ENCODE results near the gene MPV17. TPM values are rescaled to one million over a fixed set of nuclear protein-coding genes. Genes with fewer than 3 reads are reported as not detected.

Gene MPV17
- total and polyA plus RNA-seq, 9 of the 15 experiments (the other 6 are each of a cell fraction or from before 2014, with no cell fraction given), result 54.7 to 140 (median 70.2) TPM

DNA sequence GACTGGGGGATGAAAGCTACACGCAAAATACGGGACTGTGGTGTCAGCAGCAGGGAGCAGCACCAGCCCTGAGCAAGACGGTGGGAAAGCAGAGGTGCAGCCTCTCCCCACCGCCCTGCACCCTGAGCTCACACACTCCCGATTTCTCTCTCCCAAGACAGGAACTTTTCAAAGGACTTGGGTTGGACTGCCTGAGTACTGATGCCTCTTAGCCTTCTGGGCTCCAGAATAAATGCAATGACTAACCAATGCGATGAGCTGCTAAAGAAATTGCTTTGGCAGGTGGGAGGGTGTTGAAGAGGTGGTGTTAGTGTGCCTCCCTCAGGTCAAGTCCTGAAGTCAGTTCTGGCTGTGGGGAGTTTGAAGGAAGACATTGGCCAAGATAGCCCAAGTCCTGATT, 31.0 kb downstream of the MPV17 start (continued):
- TF ChIP-seq, protein P1, sequence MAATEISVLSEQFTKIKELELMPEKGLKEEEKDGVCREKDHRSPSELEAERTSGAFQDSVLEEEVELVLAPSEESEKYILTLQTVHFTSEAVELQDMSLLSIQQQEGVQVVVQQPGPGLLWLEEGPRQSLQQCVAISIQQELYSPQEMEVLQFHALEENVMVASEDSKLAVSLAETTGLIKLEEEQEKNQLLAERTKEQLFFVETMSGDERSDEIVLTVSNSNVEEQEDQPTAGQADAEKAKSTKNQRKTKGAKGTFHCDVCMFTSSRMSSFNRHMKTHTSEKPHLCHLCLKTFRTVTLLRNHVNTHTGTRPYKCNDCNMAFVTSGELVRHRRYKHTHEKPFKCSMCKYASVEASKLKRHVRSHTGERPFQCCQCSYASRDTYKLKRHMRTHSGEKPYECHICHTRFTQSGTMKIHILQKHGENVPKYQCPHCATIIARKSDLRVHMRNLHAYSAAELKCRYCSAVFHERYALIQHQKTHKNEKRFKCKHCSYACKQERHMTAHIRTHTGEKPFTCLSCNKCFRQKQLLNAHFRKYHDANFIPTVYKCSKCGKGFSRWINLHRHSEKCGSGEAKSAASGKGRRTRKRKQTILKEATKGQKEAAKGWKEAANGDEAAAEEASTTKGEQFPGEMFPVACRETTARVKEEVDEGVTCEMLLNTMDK (IDR thresholded peaks at IDR 0.05; ENCODE audit: borderline replicate concordance, insufficient read depth, low read depth, low read length, poor library complexity, severe bottlenecking), result no peak
- 0 out of 2 replicates have a peak, but pooled peaks have one; percentile 27 for TF ChIP-seq CBFB (CRISPR knock-in tag; IDR thresholded peaks at IDR 0.05)
- no peak for TF ChIP-seq ZNF699 (CRISPR knock-in tag; IDR thresholded peaks at IDR 0.05; ENCODE audit: insufficient replicate concordance)
- TF ChIP-seq, protein P2, sequence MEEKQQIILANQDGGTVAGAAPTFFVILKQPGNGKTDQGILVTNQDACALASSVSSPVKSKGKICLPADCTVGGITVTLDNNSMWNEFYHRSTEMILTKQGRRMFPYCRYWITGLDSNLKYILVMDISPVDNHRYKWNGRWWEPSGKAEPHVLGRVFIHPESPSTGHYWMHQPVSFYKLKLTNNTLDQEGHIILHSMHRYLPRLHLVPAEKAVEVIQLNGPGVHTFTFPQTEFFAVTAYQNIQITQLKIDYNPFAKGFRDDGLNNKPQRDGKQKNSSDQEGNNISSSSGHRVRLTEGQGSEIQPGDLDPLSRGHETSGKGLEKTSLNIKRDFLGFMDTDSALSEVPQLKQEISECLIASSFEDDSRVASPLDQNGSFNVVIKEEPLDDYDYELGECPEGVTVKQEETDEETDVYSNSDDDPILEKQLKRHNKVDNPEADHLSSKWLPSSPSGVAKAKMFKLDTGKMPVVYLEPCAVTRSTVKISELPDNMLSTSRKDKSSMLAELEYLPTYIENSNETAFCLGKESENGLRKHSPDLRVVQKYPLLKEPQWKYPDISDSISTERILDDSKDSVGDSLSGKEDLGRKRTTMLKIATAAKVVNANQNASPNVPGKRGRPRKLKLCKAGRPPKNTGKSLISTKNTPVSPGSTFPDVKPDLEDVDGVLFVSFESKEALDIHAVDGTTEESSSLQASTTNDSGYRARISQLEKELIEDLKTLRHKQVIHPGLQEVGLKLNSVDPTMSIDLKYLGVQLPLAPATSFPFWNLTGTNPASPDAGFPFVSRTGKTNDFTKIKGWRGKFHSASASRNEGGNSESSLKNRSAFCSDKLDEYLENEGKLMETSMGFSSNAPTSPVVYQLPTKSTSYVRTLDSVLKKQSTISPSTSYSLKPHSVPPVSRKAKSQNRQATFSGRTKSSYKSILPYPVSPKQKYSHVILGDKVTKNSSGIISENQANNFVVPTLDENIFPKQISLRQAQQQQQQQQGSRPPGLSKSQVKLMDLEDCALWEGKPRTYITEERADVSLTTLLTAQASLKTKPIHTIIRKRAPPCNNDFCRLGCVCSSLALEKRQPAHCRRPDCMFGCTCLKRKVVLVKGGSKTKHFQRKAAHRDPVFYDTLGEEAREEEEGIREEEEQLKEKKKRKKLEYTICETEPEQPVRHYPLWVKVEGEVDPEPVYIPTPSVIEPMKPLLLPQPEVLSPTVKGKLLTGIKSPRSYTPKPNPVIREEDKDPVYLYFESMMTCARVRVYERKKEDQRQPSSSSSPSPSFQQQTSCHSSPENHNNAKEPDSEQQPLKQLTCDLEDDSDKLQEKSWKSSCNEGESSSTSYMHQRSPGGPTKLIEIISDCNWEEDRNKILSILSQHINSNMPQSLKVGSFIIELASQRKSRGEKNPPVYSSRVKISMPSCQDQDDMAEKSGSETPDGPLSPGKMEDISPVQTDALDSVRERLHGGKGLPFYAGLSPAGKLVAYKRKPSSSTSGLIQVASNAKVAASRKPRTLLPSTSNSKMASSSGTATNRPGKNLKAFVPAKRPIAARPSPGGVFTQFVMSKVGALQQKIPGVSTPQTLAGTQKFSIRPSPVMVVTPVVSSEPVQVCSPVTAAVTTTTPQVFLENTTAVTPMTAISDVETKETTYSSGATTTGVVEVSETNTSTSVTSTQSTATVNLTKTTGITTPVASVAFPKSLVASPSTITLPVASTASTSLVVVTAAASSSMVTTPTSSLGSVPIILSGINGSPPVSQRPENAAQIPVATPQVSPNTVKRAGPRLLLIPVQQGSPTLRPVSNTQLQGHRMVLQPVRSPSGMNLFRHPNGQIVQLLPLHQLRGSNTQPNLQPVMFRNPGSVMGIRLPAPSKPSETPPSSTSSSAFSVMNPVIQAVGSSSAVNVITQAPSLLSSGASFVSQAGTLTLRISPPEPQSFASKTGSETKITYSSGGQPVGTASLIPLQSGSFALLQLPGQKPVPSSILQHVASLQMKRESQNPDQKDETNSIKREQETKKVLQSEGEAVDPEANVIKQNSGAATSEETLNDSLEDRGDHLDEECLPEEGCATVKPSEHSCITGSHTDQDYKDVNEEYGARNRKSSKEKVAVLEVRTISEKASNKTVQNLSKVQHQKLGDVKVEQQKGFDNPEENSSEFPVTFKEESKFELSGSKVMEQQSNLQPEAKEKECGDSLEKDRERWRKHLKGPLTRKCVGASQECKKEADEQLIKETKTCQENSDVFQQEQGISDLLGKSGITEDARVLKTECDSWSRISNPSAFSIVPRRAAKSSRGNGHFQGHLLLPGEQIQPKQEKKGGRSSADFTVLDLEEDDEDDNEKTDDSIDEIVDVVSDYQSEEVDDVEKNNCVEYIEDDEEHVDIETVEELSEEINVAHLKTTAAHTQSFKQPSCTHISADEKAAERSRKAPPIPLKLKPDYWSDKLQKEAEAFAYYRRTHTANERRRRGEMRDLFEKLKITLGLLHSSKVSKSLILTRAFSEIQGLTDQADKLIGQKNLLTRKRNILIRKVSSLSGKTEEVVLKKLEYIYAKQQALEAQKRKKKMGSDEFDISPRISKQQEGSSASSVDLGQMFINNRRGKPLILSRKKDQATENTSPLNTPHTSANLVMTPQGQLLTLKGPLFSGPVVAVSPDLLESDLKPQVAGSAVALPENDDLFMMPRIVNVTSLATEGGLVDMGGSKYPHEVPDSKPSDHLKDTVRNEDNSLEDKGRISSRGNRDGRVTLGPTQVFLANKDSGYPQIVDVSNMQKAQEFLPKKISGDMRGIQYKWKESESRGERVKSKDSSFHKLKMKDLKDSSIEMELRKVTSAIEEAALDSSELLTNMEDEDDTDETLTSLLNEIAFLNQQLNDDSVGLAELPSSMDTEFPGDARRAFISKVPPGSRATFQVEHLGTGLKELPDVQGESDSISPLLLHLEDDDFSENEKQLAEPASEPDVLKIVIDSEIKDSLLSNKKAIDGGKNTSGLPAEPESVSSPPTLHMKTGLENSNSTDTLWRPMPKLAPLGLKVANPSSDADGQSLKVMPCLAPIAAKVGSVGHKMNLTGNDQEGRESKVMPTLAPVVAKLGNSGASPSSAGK (IDR thresholded peaks at IDR 0.05), result no peak
- TF ChIP-seq, protein P3, sequence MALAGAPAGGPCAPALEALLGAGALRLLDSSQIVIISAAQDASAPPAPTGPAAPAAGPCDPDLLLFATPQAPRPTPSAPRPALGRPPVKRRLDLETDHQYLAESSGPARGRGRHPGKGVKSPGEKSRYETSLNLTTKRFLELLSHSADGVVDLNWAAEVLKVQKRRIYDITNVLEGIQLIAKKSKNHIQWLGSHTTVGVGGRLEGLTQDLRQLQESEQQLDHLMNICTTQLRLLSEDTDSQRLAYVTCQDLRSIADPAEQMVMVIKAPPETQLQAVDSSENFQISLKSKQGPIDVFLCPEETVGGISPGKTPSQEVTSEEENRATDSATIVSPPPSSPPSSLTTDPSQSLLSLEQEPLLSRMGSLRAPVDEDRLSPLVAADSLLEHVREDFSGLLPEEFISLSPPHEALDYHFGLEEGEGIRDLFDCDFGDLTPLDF (CRISPR knock-in tag; IDR thresholded peaks at IDR 0.05), result no peak
- TF ChIP-seq, protein P4, sequence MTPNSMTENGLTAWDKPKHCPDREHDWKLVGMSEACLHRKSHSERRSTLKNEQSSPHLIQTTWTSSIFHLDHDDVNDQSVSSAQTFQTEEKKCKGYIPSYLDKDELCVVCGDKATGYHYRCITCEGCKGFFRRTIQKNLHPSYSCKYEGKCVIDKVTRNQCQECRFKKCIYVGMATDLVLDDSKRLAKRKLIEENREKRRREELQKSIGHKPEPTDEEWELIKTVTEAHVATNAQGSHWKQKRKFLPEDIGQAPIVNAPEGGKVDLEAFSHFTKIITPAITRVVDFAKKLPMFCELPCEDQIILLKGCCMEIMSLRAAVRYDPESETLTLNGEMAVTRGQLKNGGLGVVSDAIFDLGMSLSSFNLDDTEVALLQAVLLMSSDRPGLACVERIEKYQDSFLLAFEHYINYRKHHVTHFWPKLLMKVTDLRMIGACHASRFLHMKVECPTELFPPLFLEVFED (CRISPR knock-in tag; conservative IDR thresholded peaks at IDR 0.05), result no peak
- no peak for TF ChIP-seq TEAD4 (IDR thresholded peaks at IDR 0.05; ENCODE audit: low read length)
- no peak for TF ChIP-seq TEAD4 (CRISPR knock-in tag; IDR thresholded peaks at IDR 0.05; ENCODE audit: borderline replicate concordance)
- TF ChIP-seq RFX7 (CRISPR knock-in tag; IDR thresholded peaks at IDR 0.05), result no peak
- TF ChIP-seq SAP30 (IDR thresholded peaks at IDR 0.05; ENCODE audit: borderline replicate concordance, insufficient read depth, low read depth, low read length, poor library complexity, severe bottlenecking), result no peak

Data from K562 (cell line).